Neural progenitor cell (in vitro differentiated cells): ENCODE measurements around the gene UBR4.

ENCODE experiments used
- EZH2 ChIP-seq: fragments of 200-600 bp; sonication (generic); IDR thresholded peaks from 2 replicates; pipeline ENCODE4 v1.6.1; 2017; ENCODE audit warnings: antibody characterized with exemption, mild to moderate bottlenecking, moderate library complexity
- TF ChIP-seq, protein P1 (sequence below): fragments of 200-600 bp; sonication (generic); IDR thresholded peaks from 2 replicates; pipeline ENCODE4 v1.5.1; 2017; ENCODE audit warnings: antibody characterized with exemption, mild to moderate bottlenecking

DNA sequence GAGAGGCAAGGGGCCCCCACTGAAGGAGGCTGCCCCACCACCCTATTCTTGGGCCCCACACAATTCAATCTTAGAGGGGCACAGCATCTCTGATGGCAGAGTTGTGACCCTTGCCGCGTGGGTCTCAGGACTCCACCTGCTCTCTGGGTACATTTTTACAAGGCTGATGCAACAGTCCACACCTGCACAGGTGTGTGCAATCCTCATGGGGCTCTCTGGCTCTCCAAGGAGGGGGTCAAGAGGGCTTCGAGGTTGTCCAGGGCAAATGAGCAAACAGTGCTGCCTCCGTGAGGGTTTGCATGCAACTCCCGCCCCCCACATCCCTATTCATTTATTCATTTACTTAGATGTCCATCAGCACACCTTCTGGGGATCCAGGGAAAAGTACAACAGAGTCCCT is 172.0 kb downstream of the UBR4 start:
- TF ChIP-seq, protein P1, sequence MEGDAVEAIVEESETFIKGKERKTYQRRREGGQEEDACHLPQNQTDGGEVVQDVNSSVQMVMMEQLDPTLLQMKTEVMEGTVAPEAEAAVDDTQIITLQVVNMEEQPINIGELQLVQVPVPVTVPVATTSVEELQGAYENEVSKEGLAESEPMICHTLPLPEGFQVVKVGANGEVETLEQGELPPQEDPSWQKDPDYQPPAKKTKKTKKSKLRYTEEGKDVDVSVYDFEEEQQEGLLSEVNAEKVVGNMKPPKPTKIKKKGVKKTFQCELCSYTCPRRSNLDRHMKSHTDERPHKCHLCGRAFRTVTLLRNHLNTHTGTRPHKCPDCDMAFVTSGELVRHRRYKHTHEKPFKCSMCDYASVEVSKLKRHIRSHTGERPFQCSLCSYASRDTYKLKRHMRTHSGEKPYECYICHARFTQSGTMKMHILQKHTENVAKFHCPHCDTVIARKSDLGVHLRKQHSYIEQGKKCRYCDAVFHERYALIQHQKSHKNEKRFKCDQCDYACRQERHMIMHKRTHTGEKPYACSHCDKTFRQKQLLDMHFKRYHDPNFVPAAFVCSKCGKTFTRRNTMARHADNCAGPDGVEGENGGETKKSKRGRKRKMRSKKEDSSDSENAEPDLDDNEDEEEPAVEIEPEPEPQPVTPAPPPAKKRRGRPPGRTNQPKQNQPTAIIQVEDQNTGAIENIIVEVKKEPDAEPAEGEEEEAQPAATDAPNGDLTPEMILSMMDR = no peak
- no peak for TF ChIP-seq EZH2
